NCI-H774 (cell line): ENCODE results near the gene VRK2.
"Not testable (repeated sequence)": the region's sequence is repeated elsewhere in the genome, so short reads cannot be mapped to it uniquely, and the experiment has no call there.

ENCODE experiments used
- DNase-seq: peaks from one replicate; lab custom pipeline; 2025; lab: John Stamatoyannopoulos, UW

Gene VRK2

DNA sequence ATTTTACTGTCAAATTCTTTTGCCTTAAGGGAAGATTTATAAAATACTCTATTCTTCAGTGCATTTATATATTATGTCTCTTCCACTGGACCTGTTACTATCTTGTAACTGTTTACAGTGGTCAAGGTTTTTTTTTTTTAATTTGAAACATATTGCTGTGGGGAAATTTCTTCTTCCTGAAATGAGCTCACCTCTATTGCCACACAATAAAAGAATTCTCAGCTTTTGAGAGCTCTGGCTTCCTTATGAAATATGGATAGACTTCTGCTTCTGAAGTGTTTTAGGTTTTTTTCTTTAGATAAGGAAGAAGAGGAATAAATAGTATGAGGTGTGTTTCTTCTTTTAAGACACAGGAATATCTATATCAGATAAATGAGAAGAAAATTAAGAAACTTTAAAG, 7.7 kb downstream of the VRK2 start:
- DNase-seq: no peak

DNA sequence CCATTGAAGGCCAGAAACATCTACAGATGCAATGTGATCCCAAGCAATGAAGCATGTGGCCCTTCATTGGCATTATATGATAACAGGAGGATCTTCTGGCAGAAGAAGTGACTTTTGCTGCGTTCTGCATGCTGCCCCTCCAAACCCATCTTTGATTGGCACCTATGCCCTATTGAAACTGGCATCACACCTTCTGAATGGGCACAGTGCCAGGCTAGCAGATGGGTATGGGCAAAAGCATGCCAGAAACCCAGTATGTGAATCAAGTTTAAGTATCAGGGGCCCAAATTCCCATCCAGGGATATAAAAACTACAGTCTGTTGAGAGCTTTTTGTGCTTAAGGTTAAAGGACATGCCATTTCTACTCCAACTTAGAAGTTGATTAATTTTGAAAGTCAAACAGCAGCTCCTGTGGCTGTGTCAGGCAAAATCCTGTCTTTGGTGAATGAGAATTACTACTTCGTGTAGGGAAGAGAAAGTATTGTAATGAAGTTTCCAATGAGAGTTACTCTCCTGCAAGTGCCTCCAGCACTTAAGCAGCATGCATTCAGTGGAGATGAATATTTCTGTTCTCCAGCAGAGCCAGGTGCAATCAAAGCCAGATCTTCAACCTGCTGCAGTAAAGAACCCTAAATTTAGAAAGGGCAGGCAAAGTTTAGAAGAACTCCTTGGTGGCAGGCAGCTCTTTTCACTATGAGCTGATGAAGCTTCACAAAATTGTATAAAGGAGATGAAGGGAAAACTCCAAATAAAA, 8.6 kb downstream of the VRK2 start:
- DNase-seq: no peak

DNA sequence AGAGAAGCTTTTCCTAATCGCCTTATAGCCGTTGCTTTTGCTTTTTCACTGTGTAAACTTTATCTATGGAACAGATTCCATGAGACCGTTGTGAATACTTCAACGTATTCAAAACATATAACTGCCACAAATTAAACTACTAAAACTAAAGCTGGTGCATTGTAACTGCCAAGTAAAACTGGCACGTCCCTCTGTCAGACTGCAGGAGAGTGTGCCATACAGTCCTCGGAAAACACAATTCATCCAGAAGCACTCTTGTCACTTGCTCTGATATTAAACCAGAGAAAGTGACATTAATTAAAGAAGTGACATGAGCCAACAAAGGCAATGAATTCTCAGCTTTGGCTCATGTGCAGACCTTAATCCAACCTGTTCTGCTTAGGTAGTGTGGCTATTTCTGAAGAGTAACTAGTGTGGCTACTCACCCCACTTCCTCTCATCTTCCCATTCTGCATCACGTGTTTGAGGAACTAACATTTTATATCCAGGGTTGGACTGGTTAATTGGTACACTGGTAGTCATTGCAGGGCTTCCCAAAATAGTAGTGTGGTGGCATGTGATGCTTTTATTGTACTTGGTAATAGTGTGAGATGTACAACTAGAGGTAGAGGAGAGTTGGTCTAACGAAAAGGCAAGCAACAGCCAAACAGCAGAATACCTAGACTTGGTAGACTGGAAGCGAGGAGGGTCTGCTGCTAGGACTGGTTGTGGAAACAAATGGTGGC, 9.7 kb downstream of the VRK2 start:
- no peak for DNase-seq

DNA sequence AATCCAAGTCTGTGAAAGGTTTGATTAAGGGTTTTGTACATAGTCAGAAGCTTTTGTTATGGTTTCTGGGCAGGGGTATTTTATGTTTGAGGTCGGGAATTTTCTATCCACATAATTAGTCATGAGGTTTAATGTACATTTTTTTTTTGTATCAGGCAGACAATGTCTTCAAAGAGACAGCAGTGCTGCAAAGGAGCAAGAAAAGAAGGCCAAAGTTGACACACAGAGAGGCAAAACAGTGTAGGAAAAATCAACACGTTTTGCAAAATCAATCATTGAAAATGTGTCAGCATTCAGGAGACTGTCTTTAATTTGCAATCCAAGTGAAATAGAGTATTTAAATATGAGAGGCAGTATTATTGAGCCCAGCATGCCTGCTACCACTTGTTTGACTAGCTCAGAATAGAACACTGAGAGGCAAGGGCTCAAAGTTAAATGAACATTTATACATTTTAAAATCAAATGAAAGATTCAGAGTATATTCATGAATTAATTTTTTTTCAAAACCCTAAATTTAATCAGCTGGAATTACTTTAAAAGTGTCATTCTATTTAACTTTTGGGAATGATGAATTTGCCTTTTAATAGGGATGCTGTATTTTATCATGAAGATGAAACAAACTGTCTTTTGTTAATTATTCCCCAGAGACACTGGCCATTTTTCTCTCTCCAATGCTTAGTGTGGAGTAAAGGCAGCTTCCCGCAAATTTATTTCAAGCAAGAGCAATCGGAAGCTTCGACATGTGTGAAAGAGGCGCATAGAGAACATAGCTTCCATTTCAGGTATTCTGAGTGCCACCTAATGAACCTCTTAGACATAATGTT, 11.3 kb downstream of the VRK2 start:
- no peak for DNase-seq

DNA sequence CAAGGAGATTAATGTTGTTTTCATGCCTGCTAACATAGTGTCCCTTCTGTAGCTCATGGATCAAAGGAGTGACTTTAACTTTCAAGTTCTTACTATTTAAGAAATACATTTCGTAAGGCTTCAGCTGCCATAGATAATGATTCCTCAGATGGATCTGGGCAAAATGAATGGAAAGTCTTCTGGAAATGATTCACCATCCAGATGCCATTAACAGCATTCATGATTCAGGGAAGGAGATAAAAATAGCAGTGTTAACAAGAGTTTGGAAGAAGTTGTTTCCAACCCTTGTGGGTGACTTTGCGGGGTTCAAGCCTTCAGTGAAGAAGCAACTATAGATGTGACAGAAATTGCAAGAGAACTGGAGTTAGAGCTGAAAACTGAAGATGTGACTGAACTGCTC, 17.0 kb downstream of the VRK2 start:
- DNase-seq: no peak

DNA sequence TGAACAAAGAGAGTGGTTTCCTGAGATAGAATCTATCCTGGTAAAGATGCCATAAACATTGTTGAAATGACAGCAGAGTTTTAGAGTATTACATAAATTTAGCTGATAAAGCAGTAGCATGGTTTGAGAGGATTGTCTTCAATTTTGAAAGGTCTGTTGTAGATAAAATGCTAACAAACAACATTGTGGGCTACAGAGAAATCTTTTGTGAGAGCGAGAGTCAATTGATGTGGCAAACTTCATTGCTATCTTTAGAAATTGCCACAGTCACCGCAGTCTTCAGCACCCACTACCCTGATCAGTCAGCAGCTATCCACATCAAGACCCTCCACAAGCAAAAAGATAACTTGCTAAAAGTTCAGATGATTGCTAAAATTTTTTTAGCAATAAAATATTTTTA, 17.5 kb downstream of the VRK2 start:
- no peak for DNase-seq

DNA sequence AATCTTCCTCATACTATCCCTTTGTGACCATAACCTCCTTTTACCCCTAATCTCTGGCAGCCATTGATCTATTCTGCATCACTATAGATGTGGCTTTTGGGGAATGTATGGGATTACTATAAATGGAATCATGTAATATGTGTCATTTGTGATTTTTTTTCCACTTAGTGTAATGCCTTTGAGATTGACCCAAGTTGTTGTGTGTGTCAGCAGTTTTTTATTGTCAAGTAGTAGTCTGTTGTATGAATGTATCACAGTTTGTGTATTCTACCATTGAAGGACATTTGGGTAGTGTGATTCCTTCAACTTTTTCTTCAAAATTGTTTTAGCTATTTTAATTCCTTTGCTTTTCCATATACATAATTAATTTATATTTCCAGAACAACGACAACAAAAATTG, 18.6 kb downstream of the VRK2 start:
- no peak for DNase-seq

DNA sequence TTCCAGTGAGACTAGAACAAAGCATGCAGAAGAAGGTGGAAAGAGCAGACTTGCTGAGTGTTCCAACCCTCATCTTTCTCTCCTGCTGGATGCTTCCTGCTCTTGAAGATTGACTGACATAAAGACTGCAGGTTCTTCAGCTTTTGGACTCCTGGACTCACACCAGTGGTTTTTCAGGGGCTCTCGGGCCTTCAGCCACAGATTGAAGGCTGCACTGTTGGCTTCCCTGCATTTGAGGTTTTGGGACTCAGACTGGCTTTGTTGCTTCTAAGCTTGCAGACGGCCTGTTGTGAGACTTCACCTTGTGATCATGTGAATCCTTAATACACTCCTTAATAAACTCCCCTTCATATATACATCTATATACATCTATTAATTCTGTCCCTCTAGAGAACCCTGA, 20.4 kb downstream of the VRK2 start:
- no peak for DNase-seq

DNA sequence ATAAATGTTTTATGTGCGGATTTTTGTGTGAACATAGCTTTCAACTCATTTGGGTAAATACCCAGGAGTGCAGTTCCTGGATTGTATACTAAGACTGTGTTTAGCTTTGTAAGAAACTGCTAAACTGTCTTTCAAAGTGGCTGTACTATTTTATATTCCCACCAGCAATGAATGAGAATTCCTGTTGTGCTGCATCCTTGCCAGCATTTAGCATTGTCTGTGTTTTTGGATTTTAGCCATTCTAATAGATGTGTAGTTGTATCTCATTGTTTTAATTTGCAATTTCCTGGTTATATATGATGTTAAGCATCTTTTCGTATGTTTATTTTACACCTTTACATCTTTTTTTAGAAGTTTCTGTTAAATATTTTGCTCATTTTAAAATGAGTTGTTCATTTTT, 24.2 kb downstream of the VRK2 start:
- no peak for DNase-seq

DNA sequence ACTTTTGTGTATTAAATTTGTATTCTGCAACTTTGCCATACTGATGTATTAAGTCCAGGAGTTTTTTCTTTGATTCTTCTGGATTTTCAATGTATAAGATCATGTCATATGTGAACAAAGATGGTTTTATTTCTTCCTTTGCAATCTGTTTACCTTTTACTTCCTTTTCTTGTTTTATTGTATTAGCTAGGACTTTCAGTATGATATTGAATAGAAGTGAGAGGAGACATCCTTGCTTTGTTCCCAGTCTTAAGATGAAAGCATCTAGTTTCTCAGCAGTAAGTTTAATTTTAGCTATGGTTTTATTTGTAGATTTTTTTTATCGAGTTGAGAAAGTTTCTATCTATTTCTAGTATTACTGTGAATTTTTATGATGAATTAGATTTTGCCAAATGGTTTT, 25.5 kb downstream of the VRK2 start:
- DNase-seq: no peak

DNA sequence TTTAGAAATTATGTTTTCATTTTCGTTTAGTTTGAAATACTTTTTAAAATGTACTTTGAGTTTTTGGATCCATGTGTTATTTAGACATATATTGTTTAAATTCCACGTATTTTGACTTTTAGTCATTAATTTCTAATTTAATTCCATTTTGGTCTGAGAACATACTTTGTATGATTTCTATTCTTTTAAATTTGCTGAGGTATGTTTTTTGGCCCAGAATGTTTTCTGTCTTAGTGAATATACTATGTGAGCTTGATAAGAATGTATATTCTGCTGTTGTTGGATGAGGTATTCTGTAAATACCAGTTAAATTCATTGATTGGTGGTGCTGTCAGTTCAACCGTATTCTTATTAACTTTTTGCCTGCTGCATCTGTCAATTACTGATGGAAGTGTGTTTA, 26.4 kb downstream of the VRK2 start:
- DNase-seq: no peak

DNA sequence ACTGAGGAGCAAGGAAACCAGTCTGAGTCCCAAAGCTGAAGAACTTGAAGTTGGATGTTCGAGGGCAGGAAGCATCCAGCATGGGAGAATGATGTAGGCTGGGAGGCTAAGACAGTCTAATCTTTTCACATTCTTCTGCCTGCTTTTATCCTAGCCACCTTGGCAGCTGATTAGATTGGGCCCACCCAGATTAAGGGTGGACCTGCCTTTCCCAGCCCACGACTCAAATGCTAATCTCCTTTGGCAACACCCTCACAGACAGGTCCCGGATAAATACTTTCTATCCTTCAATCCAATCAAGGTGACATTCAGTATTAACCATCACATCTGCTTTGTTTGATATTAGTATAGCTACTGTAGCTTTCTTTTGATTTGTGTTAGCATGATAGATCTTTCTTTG, 27.1 kb downstream of the VRK2 start:
- no peak for DNase-seq

DNA sequence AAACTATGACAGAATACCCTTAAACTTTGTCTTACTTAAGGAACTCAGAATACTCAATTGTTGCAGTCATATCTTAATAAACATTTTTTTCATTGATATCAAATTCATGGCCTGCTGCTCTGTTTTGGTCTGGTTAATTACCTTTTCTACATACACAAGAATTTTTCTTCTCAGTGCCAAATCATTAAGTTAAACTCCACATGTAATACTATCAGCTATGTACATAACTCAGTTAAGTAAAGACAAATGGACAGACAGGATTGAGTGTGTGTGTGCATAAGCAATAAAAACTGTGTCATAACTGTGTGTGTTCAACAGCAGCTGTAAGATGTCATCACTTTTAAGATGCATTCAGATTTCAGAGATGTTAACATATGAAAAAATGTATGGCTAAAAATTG, 34.4 kb downstream of the VRK2 start:
- no peak for DNase-seq

DNA sequence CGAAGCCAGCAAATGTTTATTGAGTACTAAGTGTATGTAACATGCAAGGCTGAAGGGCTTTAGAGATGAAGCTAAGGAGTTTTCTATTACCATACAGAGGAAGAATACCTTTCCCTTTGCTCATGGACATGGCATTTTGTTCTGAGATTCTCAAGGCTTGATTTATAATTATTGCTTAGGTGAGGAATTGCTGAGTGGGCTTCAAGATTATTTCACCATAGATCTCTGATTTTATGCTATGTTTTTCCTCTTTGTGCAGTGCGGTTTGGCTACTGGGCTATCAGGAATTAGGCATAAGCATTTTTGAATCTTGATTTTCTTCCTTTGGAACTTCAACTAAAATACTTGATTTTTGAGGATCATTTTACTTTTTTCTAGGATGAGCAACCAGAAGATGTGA, 42.5 kb downstream of the VRK2 start:
- no peak for DNase-seq

DNA sequence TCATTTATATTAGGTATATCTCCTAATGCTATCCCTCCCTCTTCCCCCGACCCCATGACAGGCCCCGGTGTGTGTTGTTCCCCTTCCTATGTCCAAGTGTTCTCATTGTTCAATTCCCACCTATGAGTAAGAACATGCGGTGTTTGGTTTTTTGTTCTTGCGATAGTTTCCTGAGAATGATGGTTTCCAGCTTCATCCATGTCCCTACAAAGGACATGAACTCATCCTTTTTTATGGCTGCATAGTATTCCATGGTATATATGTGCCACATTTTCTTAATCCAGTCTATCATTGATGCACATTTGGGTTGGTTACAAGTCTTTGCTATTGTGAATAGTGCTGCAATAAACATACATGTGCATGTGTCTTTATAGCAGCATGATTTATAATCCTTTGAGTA, 46.2 kb downstream of the VRK2 start:
- not testable (repeated sequence) for DNase-seq

DNA sequence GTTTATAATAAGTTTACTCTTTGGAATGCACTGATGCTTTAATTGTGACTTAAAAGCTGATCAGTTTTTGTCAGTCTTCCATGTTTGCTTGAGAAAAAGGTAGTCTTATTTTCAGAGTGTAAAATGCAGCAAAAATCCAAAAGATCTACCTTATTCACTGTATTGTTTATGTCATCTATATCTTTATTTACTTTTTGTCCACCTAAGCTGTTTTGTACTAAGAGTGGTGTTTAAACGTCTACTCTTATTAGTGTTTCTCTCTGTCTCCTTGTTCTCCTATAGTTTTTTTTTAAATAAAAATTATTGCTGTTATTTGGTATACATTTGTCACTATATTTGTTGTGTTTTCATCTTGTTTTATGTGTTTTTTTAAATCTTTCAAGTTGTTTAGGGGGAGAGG, 50.4 kb downstream of the VRK2 start:
- DNase-seq: no peak

DNA sequence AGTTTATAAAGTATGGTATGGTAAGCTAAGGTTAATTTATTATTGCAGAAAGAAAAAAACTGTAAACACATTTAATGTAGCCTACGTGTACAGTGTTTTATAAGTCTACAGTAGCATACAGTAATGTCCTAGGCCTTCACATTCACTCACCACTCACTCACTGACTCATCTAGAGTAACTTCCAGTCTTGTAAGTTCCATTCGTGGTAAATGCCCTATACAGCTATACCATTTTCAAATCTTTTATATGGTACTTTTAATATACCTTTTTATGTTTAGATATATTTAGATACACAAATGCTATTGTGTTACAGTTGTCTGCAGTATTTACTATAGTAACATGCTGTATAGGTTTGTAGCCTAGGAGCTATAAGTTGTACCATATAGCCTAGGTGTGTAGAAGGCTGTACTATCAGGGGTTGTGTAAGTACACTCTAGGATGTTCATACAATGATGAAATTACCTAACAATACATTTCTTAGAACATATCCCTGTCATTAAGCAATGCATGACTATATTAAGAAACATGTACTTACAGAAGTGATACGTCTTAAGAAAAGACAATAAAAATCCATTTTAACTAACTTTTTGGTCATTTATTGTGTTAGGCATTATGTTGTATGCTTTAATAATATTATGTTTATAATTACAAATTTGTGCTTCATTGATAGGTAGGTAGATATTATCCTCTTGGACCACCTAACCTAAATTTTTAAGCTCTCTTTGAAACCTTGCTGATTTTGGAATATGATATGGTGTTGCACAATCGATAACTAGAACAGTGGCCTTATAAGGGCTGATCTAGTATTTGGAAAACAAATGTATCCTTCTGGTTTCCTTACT, 51.9 kb downstream of the VRK2 start:
- no peak for DNase-seq

DNA sequence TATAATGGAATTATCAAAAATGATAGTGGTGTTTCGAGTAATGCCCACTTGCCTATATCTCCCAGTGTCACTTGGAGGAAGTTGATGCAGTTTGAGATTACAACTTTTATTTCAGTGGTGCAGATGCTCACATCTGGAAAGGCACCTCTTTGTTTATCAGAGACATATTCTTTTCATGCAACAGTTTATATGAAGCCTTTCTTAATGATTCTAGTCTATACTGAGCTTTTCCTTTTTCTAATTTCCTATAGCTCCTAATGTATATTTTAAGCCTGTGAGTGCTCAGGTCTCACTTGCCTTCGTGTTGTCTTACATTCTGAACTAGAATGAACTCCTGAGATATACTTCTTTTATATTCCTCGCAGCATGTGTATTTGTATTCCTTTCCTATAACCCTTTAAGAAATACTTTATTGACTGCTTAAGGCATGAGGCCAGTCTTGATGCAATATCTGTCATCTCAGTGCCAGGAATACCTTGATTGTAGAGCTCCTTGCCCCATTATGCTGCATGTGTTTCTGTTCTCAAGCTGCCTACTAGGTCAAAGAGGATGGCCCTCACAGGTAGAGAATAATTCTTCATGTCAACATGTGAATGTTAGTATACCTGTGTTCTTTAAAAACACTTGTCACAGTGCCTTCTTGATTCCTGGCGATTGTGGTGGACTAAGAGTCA, 52.6 kb downstream of the VRK2 start:
- no peak for DNase-seq

DNA sequence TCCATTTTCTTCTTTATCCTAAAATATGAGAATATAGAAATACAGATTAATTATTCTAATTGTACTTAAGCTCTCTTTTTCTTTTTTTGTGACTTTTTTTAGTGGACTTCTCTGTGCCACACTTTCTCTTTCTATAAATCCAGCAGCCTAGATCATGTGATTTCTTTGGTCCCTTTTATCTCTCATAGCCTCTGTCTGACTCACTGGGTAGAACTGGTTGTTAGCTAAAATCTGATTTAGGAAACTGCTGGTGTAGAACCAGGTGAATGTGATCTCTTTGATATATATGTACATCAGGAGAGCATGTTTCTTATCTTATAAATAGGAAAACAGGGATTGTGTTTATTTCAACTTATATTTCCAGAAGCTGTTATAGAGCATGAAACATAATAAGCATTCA, 54.9 kb downstream of the VRK2 start:
- DNase-seq: no peak

DNA sequence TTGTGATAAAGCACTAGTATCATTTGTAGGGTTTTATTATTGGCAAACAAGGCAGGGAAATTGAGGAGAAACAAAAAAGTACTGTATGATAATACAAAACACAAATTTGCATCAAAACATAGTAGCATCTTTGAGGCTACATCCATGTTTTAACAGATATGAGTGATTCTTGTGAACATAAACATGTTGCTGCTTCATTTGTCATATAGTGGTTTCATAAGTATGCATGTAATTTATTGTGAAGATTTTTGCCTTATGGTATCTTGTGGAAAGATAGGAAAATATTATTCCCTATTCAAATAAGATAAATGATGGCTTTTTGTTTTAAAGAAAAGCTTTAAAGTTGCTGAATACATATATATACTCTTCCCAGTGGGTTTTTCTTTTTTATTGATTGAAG, 60.3 kb downstream of the VRK2 start:
- DNase-seq: no peak
